ENCODE data around the gene BUD13. TPM values are rescaled to one million over a fixed set of nuclear protein-coding genes. Genes with fewer than 3 reads are reported as not detected.

BUD13 gene
- total and polyA plus RNA-seq, 2 of the 13 experiments (the other 11 are each of a cell fraction or from before 2014, with no cell fraction given), result 13.3 to 25.9 TPM

DNA sequence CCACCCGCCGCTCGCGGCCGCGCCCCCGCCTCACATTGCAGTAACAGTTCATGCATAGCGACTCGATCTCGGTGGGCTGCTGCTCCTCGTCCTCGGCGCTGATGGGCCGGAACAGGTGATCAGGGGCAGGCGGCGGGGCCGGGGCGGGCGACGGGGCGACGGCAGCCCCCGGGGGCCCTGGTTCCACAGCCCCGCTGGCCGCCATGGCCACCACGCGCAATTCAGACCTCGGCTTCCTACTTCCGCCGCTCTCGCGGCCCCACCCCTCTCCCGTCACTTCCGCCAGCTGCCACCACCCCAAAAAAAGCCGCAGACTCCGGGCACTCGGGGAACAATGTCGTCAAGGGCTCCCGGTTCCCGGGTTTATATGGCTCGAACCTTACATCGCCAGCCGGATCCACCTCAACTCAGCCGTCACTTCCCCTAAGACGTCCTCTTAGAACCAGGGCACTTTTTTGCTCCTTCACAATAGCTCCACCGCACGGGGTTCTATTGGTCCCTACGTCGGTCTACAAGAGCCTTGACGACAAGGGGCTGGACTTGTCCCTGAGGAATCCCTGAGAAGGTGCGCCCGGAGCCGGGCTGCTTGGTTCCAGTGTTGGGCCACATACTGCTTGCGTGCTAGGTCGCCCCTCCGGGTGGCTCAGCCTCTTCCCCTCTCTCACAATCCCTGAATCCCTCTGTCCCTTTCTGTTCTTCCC, 15.1 kb upstream of the BUD13 start, which contains the start of gene ZPR1 (continued):
- TF ChIP-seq THAP11 (CRISPR knock-in tag; IDR thresholded peaks at IDR 0.05), result peak; percentile 73
- TF ChIP-seq SIN3A (IDR thresholded peaks at IDR 0.05; ENCODE audit: borderline replicate concordance, low read depth, low read length), result peak; percentile 94; the same call in 1 of the 2 replicates
- TF ChIP-seq, protein P1, sequence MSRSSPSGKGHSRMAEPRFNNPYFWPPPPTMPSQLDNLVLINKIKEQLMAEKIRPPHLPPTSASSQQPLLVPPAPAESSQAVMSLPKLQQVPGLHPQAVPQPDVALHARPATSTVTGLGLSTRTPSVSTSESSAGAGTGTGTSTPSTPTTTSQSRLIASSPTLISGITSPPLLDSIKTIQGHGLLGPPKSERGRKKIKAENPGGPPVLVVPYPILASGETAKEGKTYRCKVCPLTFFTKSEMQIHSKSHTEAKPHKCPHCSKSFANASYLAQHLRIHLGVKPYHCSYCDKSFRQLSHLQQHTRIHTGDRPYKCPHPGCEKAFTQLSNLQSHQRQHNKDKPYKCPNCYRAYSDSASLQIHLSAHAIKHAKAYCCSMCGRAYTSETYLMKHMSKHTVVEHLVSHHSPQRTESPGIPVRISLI (CRISPR knock-in tag; IDR thresholded peaks at IDR 0.05; ENCODE audit: borderline replicate concordance), result peak; percentile 70; the same call in 1 of the 2 replicates
- no peak for TF ChIP-seq SOX13 (IDR thresholded peaks at IDR 0.05)
- peak in 1 of 2 experiments; percentile 6; a peak in 1 of 4 replicates for TF ChIP-seq SOX13 (CRISPR knock-in tag; conservative IDR thresholded peaks at IDR 0.05 in 1 of 2, IDR thresholded peaks at IDR 0.05 in 1 of 2)
- peak; percentile 42; the same call in 1 of the 2 replicates for TF ChIP-seq ZNF614 (CRISPR knock-in tag; IDR thresholded peaks at IDR 0.05; ENCODE audit: borderline replicate concordance)
- TF ChIP-seq, protein P2, sequence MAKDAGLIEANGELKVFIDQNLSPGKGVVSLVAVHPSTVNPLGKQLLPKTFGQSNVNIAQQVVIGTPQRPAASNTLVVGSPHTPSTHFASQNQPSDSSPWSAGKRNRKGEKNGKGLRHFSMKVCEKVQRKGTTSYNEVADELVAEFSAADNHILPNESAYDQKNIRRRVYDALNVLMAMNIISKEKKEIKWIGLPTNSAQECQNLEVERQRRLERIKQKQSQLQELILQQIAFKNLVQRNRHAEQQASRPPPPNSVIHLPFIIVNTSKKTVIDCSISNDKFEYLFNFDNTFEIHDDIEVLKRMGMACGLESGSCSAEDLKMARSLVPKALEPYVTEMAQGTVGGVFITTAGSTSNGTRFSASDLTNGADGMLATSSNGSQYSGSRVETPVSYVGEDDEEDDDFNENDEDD (CRISPR knock-in tag; IDR thresholded peaks at IDR 0.05; ENCODE audit: borderline replicate concordance), result no peak
- peak; percentile 23; the same call in 1 of the 2 replicates for TF ChIP-seq FOXK1 (CRISPR knock-in tag; IDR thresholded peaks at IDR 0.05; ENCODE audit: borderline replicate concordance, low read depth)
- TF ChIP-seq ZNF446 (CRISPR knock-in tag; IDR thresholded peaks at IDR 0.05), result 0 out of 2 replicates have a peak, but pooled peaks have one; percentile 62
- TF ChIP-seq ZNF589 (CRISPR knock-in tag; conservative IDR thresholded peaks at IDR 0.05), result peak; percentile 10; the same call in 1 of the 2 replicates
- no peak for TF ChIP-seq HHEX (CRISPR knock-in tag; IDR thresholded peaks at IDR 0.05)
- TF ChIP-seq TAF15 (IDR thresholded peaks at IDR 0.05; ENCODE audit: low read depth, low read length, poor library complexity, severe bottlenecking), result peak; percentile 65
- TF ChIP-seq ZSCAN25 (CRISPR knock-in tag; IDR thresholded peaks at IDR 0.05), result peak; percentile 22; the same call in 1 of the 2 replicates
- TF ChIP-seq, protein P3, sequence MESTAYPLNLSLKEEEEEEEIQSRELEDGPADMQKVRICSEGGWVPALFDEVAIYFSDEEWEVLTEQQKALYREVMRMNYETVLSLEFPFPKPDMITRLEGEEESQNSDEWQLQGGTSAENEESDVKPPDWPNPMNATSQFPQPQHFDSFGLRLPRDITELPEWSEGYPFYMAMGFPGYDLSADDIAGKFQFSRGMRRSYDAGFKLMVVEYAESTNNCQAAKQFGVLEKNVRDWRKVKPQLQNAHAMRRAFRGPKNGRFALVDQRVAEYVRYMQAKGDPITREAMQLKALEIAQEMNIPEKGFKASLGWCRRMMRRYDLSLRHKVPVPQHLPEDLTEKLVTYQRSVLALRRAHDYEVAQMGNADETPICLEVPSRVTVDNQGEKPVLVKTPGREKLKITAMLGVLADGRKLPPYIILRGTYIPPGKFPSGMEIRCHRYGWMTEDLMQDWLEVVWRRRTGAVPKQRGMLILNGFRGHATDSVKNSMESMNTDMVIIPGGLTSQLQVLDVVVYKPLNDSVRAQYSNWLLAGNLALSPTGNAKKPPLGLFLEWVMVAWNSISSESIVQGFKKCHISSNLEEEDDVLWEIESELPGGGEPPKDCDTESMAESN (CRISPR knock-in tag; conservative IDR thresholded peaks at IDR 0.05), result peak; percentile 76; the same call in 1 of the 2 replicates
- peak; percentile 85 for TF ChIP-seq CREM (IDR thresholded peaks at IDR 0.05)
- TF ChIP-seq CREM (CRISPR knock-in tag; IDR thresholded peaks at IDR 0.05), result no peak

Data from HepG2 (cell line).